GM19099 (cell line): Measurements from ENCODE around the gene COPS7B.

Experiments
- POLR2A ChIP-seq: IDR thresholded peaks from 3 replicates; pipeline ENCODE4 v1.6.1; 2011; ENCODE audit warnings: low read depth; ENCODE audit not compliant: insufficient read length; ENCODE audit errors: extremely low read depth

The COPS7B gene

GRCh38 chr2:231780909-231781797 lies 5.1 kb upstream of the COPS7B start, which contains the start of gene PDE6D:
Gene PDE6D (minus strand): TSS chr2:231781282. CDS start chr2:231781114, 168 bp downstream.
- TF ChIP-seq POLR2A: peak; percentile 86

- TF ChIP-seq POLR2A: no peak
Observed at GRCh38 chr2:231781798-231782726, 4.2 kb upstream of the COPS7B start.

GRCh38 chr2:231785413-231785812 lies 832 bp upstream of the COPS7B start:
- no peak for TF ChIP-seq POLR2A

GRCh38 chr2:231785822-231786176 lies 446 bp upstream of the COPS7B start:
- no peak for TF ChIP-seq POLR2A

- no peak for TF ChIP-seq POLR2A
Observed at GRCh38 chr2:231786917-231787292, 660 bp downstream of the COPS7B start.

GRCh38 chr2:231791107-231791506 lies 4.9 kb downstream of the COPS7B start:
- TF ChIP-seq POLR2A: no peak

- no peak for TF ChIP-seq POLR2A
Observed at GRCh38 chr2:231794383-231794782, 8.1 kb downstream of the COPS7B start.

- TF ChIP-seq POLR2A: no peak
Observed at GRCh38 chr2:231795525-231796327, 9.5 kb downstream of the COPS7B start.

- TF ChIP-seq POLR2A: no peak
Observed at GRCh38 chr2:231800493-231801091, 14.3 kb downstream of the COPS7B start.

GRCh38 chr2:231803501-231804138 lies 17.4 kb downstream of the COPS7B start:
- no peak for TF ChIP-seq POLR2A

GRCh38 chr2:231807020-231807419 lies 20.8 kb downstream of the COPS7B start:
- no peak for TF ChIP-seq POLR2A

GRCh38 chr2:231810905-231811304 lies 24.7 kb downstream of the COPS7B start:
- no peak for TF ChIP-seq POLR2A

- no peak for TF ChIP-seq POLR2A
Observed at GRCh38 chr2:231816327-231817026, 30.2 kb downstream of the COPS7B start.
